HG03060 (cell line): Measurements from ENCODE around the gene PIGB.
"Not testable (repeated sequence)": the region's sequence is repeated elsewhere in the genome, so short reads cannot be mapped to it uniquely, and the experiment has no call there.

ENCODE experiments used
- ATAC-seq: cut with Tn5 transposase; IDR thresholded peaks from one replicate; pipeline ENCODE4 v1.9.1; 2021; ENCODE audit warnings: low read depth, moderate number of reproducible peaks; ENCODE audit not compliant: unreplicated experiment

The PIGB gene

DNA sequence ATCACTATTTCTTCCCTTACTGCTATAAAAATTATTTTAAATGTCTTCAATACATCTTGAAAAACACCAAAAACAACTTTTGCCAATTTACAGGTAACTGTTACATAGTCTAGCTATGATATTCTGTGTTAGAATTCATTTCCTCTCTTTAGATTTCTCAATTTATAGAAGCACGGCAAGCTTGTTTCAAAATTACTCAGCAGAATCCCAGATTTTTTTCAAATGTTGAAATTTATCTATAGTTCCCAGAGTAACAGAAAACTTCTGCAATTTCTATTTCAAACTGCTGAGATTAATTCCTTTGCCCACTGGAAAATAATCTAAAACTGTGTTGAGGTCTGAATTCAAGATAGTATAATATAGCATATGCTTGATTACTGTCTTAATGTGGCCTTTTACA is 48.0 kb downstream of the PIGB start:
- ATAC-seq, result no peak

DNA sequence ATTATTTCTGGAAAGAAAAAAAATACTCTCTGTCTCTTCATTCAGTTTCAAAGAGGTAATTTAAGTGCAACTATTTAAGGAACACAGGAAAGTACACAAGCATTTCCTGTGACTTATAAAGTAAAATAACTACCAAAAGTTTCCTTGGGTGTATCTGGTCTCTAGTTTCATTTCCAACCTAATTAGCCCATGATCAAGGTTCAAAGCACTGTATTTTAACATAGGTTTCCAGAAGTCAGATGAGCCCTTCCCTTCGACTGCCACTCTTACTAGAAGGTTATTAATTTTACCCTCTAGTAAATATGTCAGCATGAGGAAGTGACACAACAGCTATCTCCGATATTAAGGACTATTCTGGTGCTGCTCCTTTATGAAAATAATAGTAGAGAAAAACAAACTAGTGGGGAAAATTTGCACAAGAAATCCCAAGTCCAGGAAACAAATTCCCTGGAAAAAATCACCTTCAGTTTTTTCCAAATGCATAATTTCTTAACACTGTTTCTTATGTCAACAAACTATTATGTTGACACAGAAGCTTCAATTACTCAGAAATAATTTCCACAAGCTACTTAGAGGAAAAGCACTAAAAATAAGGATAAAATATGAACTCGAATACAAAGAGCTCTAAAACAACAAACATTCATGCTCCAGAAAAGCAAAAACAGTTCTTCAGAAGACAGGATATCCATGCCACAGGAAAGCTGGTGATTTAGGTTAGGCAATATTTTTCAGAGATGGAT is 53.8 kb downstream of the PIGB start:
- no peak for ATAC-seq

DNA sequence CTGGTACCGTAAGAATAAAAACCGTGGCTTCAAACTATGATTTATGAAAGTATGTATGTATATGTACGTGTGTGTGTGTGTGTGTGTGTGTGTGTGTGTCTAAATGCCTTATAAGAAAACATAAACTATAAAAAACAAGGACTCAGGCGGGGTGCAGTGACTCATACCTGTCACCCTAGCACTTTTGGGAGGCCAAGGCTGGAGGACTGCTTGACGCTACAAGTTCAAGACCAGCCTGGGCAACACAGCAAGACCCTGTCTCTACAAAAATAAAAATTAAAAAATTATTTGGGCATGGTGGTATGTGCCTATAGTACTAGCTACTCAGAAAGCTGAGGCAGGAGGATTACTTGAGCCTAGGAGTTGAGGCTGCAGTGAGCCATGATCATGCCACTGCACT is 60.1 kb downstream of the PIGB start:
- ATAC-seq, result no peak

DNA sequence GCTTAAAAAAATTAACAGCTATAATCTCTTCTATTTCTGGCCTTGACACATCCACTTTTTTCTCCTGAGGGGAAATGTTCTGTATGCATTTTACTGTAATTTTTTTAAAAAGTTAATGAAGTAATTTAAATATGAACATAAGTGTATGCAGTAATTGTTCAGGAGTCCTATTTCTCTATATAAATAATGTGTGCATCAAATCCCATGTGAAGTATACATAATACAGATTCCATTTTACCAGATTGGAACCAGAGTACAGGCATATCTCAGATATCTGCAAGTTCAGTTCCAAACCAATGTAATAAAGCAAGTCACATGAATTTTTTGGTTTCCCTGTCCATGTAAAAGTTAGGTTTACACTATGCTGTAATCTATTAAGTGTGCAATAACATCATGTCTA is 62.6 kb downstream of the PIGB start:
- no peak for ATAC-seq

DNA sequence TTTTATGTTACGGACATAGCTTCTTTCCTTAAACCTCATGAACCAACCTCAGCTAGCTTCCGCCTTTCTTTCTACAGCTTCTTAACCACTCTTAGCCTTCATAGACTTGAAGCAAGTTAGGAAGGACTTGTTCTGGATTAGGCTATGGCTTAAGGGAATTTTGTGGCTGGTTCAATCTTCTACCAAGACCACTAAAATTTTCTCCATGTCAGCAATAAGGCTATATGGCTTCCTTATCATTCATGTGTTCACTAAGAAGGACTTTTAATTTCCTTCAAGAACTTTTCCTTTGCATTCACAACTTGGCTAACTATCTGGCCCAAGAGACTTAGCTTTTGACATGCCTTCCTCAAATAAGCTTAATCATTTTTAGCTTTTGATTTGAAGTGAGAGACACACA is 64.7 kb downstream of the PIGB start:
- no peak for ATAC-seq

DNA sequence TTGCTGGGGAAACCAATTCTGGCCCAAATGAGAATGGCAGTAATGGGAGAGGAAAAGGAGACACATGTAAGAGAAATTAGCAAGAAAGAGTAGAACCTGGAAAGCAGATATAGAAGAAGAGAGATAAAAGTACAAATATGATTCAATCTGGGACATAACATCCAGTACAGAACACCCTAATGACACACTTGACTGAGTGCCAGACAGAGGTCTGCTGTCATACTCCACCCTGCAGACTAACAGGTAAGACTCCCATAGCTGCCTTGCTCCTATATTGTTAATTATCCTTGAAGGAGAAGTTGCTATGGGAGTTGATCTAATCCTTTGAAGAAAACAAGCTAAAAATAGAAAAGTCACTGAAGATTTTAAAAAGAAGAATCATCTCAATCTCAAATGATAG is 68.0 kb downstream of the PIGB start:
- ATAC-seq, result no peak

DNA sequence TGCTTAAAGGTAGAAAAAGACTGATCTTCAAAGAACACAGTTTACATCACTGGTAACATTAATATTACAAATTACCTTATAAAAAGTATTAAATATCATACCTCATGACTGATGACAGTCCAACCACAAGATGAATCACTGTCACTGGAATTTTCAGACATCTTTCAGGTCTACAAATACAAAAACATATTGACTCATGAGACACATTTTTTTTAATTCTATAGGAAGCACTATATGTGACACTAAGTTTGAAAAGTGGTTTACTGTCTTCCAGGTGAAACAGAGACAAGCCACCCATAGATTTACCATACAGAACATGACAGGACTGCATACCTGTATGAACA is 70.2 kb downstream of the PIGB start:
- ATAC-seq, result no peak

DNA sequence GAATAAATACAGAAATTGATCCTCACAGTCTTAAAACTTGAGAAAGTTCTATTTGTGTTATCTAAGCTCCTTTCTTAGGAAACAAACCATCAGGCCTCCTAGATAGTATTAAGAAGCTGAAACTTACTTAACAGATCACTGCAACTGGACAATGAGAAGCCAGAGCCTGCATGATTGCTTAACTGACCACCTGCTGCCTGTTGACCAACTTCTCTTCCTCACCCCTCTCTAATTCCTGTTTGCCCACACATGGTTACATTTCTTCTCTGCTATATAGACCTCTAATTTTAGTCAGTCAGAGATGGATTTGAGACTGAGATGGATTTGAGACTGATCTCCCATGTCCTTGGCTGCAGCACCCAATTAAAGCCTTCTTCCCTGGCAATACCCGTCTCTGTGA is 75.7 kb downstream of the PIGB start:
- ATAC-seq, result no peak

DNA sequence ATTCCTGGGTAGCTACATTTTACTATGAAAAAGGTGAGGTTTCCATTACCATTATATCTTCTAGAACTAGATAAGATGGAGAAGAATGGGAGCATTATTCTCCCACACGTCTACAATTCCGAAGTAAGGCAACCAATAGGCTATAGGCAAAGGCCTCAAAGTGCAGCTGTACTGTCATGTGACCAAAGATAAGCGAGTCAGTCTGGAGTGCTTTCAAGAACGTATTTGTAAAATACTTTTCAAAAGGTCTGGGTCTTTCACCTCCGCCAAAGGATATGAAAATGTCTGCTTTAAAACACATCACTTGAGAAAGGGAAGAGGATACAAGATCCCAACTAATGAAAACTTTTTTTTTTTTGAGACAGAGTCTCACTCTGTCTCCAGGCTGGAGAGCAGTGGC is 79.2 kb downstream of the PIGB start:
- ATAC-seq, result no peak

DNA sequence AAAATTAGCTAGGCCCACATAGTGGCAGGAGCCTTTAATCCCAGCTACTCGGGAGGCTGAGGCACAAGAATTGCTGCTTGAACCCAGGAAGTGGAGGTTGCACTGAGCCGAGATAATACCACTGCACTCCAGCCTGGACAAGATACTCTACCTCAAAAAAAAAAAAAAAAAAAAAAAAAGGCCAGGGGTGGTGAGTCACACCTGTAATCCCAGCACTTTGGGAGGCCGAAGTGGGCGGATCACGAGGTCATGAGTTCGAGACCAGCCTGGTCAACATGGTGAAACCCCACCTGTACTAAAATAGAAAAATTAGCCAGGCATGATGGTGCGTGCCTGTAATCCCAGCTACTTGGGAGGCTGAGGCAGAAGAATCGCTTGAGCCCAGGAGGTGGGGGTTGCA is 81.0 kb downstream of the PIGB start:
- ATAC-seq, result not testable (repeated sequence)

DNA sequence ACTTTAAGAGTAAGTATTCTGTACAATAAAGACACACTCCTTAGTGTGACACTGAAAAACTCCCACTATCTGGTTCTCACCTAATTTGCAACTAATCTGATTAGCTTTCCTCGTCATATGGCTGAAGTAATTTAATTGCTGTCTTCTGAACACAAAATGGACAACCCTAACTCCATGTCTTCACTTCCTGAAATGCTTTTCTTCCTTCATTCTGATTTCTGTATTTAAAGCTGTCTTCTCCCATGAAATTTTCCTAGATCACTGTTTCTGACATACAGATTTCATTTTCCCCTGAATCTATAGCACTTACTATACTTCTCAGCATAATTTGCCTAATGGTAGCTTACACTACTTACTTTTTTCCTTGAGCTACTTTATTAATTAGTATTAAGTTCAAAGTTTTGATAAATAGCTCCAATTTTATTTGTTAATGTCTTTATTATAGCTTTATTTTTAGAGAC is 82.8 kb downstream of the PIGB start:
- no peak for ATAC-seq

DNA sequence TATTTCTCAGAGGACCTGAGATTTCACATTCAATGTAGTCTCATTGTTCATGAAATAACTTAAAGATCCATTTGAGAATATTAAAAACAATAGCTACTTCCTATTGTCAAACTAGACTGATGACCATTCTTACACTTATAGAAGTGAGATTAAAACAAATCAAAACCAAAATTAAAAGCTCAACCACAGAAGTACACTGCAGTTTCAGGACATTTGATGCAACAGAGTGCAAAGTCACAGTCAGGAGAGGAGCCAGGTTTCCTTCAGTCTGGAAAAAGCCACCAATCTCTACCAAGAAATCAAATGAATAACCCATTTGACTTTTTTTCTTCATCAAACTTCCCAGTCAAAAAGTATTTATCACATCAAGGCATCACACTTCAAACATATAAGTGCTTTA is 83.7 kb downstream of the PIGB start:
- no peak for ATAC-seq

DNA sequence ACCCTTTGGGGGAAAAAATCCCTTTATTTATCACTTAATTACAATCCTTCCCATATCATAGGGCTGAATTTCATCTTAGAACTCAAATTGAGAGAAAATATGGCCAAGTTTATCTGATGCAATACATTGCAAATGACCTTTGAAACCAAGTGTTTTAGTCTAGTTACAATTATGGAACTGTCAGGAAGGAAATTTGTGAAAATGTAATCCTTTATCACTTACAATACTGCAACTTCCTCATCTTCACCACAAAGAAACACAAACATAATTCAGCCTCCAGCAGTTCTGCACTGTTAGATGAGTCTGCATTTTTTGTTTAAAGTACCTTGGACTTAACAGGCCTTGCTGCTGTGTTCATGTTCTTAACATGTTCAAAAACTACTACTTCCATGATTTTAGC is 84.5 kb downstream of the PIGB start:
- ATAC-seq, result no peak
